Measurements from ENCODE around the gene ALOX15B. TPM values are rescaled to one million over a fixed set of nuclear protein-coding genes. Genes with fewer than 3 reads are reported as not detected.

The ALOX15B gene
- polyA plus RNA-seq, 1 of the 3 experiments (the other 2 are of a cell fraction) = not detected

DNA sequence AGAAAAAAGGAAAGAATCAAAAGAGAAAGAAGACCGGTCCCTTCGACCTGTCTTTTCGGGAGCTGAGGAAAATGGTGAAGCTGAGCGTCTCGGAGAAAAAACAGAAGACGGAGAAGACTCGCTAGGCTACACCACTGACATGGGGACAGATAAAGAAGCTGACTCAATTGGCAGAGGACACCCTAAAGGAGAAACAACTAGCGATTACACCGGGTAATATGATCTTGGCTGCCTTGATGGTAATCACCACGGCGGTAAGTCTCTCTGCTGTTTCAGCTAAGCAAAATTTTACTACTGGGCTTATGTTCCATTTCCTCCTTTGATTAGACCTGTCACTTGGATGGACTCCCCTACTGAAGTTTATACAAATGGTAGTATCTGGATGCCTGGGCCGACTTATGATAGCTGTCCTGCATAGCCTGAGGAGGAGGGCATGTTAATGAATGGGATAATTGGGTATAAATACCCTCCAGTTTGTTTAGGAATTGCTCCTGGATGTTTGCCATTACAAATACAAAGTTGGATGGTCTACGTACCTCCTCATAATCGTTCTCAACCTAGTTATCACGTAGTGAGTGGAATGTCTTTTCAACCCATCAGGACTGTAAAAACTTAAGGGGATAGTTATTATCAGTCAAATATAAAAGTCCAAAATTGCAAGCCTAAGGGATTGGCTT is 24.1 kb downstream of the ALOX15B start:
- H2AFZ ChIP-seq (ENCODE audit: low read depth) = no peak overlapping the region
- peak overlapping the region; percentile 64 for H3K4me2 ChIP-seq

DNA sequence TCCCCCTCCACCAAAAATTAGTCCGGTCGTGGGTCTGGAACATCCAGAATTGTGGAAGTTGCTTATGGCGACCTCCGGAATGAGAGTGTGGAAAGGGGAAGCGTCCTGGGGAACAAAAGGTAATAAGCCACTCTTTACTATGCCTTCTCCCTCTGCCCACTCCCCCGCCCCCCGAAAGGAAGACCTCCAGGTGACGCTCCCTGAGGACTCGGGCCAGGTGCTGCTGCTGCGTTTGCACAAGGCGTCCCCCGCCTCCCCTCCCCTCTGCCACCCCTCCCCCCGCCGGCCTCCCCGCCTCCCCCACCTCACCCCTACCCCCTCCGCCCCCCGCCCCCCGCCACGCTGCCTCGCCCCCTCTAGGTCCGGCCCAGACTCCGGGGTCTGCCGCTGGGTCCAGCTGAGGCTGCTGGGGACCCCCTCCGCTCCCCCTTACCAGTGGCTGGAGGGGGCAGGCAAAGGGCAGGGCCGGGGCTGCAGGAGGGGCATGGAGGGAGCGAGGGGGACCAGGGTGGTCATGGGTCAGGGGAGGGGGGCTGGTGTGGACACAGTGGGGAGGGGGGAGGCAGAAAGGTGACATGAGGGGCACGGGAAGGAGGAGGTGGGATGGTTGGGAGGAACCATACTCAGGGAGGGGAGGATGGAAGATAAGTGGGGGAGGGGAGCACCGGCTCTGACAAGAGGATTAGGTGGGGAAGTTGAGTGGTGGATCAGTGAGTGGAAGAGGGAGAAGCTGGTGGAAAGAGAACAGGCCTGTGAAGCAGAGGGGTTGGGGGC is 25.1 kb downstream of the ALOX15B start:
- no peak overlapping the region for H3K4me3 ChIP-seq (ENCODE audit: low read depth in 2 of 2, low read length in 1 of 2)
- peaks cover 79% of the 10 kb centered on the region for H3K27me3 ChIP-seq (ENCODE audit: insufficient read depth)
- TF ChIP-seq ZBTB33 (IDR thresholded peaks at IDR 0.05; ENCODE audit: borderline replicate concordance, low read depth) (no peak), EZH2phosphoT487 (IDR thresholded peaks at IDR 0.05; ENCODE audit: borderline replicate concordance, low read depth) (no peak), GATA2 (CRISPR knock-in tag; IDR thresholded peaks at IDR 0.05) (no peak)
- no peak overlapping the region for H3K4me2 ChIP-seq
- peaks cover 4 to 5% of the 10 kb centered on the region in 2 experiments; a peak in 1 of 4 replicates for H3K4me1 ChIP-seq (ENCODE audit: control insufficient read depth in 1 of 2, insufficient read depth in 2 of 2, low read depth in 1 of 2, low read length in 1 of 2)
- H3K9me2 ChIP-seq = no peaks in the 10 kb centered on the region
- H3K36me3 ChIP-seq (replicated peaks in 1 of 2; ENCODE audit: control insufficient read depth in 1 of 2, insufficient read depth in 2 of 2, low read length in 1 of 2) = no peaks in the 10 kb centered on the region
- no peaks in the 10 kb centered on the region for H3K79me2 ChIP-seq (ENCODE audit: insufficient read depth)
- no peaks in the 10 kb centered on the region for H3F3A ChIP-seq (replicated peaks; ENCODE audit: insufficient read depth)
- DNase-seq = no peak
- H3K27ac ChIP-seq (ENCODE audit: low read depth in 2 of 2, low read length in 1 of 2) = no peak overlapping the region
- H4K20me1 ChIP-seq (ENCODE audit: insufficient read depth) = no peaks in the 10 kb centered on the region
- no peaks in the 10 kb centered on the region for H3K9me3 ChIP-seq
- no peak overlapping the region for H2AFZ ChIP-seq (ENCODE audit: low read depth)
- 16% methylated on average over 20 of the region's 28 CpGs for WGBS (ENCODE audit: low lambda C conversion rate)
- no peak overlapping the region for H3K9ac ChIP-seq
- CTCF ChIA-PET = interaction anchor here (1.1 to 8.4 kb wide), 5 partner anchors 9 to 54 kb away, joined by 3 to 114 read pairs (median 9); partner anchors contain the start of gene ALOXE3
- POLR2A ChIA-PET = no interaction called here

More for the DNA sequence above, 24.1 kb downstream of the ALOX15B start:
- Histone ChIP-seq H3K79me2 (ENCODE audit: insufficient read depth) (no peaks in the 10 kb centered on the region), H4K20me1 (ENCODE audit: insufficient read depth) (no peaks in the 10 kb centered on the region), H3K9me3 (no peaks in the 10 kb centered on the region), H3K9me2 (no peaks in the 10 kb centered on the region), H3K4me3 (ENCODE audit: low read depth in 2 of 2, low read length in 1 of 2) (peak overlapping the region in 1 of 2 experiments; percentile 31; a peak in 1 of 4 replicates), H3K27me3 (ENCODE audit: insufficient read depth) (peaks cover 71% of the 10 kb centered on the region), H3K36me3 (replicated peaks in 1 of 2; ENCODE audit: control insufficient read depth in 1 of 2, insufficient read depth in 2 of 2, low read length in 1 of 2) (no peaks in the 10 kb centered on the region), H3K27ac (ENCODE audit: low read depth in 2 of 2, low read length in 1 of 2) (no peak overlapping the region), H3K9ac (no peak overlapping the region), H3K4me1 (ENCODE audit: control insufficient read depth in 1 of 2, insufficient read depth in 2 of 2, low read depth in 1 of 2, low read length in 1 of 2) (peaks cover 4 to 6% of the 10 kb centered on the region in 2 experiments; a peak in 2 of 4 replicates), H3F3A (replicated peaks; ENCODE audit: insufficient read depth) (no peaks in the 10 kb centered on the region)
- no peak for DNase-seq
- 12% methylated on average over 15 of the region's 15 CpGs for WGBS (ENCODE audit: low lambda C conversion rate)
- ChIA-PET POLR2A (no interaction called here), CTCF (interaction anchor here (0.9 to 8.9 kb wide), 11 partner anchors 11 to 238 kb away, joined by 3 to 390 read pairs (median 28); partner anchors contain the start of genes ALOX12B and ALOXE3)
- no peak for TF ChIP-seq EZH2phosphoT487 (IDR thresholded peaks at IDR 0.05; ENCODE audit: borderline replicate concordance, low read depth)
- TF ChIP-seq RXRA (IDR thresholded peaks at IDR 0.05; ENCODE audit: borderline replicate concordance, low read depth) = no peak
- no peak for TF ChIP-seq JUND (IDR thresholded peaks at IDR 0.05)

- POLR2A ChIA-PET = no interaction called here
- Histone ChIP-seq H3K9me3 (no peaks in the 10 kb centered on the region), H3K36me3 (replicated peaks in 1 of 2; ENCODE audit: control insufficient read depth in 1 of 2, insufficient read depth in 2 of 2, low read length in 1 of 2) (no peaks in the 10 kb centered on the region), H3K27me3 (ENCODE audit: insufficient read depth) (peaks cover 76% of the 10 kb centered on the region), H3K9me2 (no peaks in the 10 kb centered on the region), H3K9ac (no peak overlapping the region), H3K79me2 (ENCODE audit: insufficient read depth) (no peaks in the 10 kb centered on the region), H3F3A (replicated peaks; ENCODE audit: insufficient read depth) (no peaks in the 10 kb centered on the region), H3K4me3 (ENCODE audit: low read depth in 2 of 2, low read length in 1 of 2) (no peak overlapping the region), H4K20me1 (ENCODE audit: insufficient read depth) (no peaks in the 10 kb centered on the region), H3K4me1 (ENCODE audit: control insufficient read depth in 1 of 2, insufficient read depth in 2 of 2, low read depth in 1 of 2, low read length in 1 of 2) (peaks cover 3 to 4% of the 10 kb centered on the region in 2 experiments; a peak in 1 of 4 replicates), H3K27ac (ENCODE audit: low read depth in 2 of 2, low read length in 1 of 2) (no peak overlapping the region), H3K4me2 (no peak overlapping the region), H2AFZ (ENCODE audit: low read depth) (no peak overlapping the region)
- CTCF ChIA-PET = interaction anchor here (0.7 to 2.2 kb wide), 6 partner anchors 9 to 48 kb away, joined by 3 to 10 read pairs (median 6); no protein-coding TSS in a partner anchor
- TF ChIP-seq CTCF (IDR thresholded peaks at IDR 0.05) = no peak
- TF ChIP-seq GABPA (IDR thresholded peaks at IDR 0.05; ENCODE audit: low read depth) = no peak
- WGBS (ENCODE audit: low lambda C conversion rate) = 11% methylated on average over 6 of the region's 6 CpGs
- no peak for DNase-seq
Measured at GRCh38 chr17:8064561-8065019, 25.7 kb downstream of the ALOX15B start.
